GM10847 (cell line): ENCODE data around the gene LACC1.

Experiments used
- POLR2A ChIP-seq: IDR thresholded peaks from 2 replicates; pipeline ENCODE4 v1.6.1; 2011; ENCODE audit not compliant: insufficient read length; ENCODE audit errors: extremely low read depth

Gene LACC1

DNA sequence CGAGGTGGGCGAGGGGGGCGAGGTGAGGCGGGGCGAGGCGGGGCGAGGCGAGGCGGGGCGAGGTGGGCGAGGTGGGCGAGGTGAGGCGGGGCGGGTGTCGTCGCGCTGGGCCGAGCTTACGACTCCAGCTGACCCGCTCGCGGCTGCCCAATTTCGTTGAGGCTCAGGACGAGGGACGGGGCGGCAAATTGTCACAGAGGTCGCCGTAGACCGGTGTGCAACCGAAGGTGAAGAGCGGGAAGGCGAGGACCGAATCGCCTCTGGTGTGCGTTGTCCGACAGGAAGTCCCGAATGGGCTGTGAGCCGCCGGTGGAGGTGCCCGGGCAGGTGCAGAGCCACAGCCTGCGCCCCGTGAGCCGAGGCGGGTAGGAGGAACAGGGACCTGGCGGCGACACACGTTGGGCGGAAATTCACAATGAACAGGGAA is at the start of gene LACC1:
TSS of gene LACC1 (plus strand) at position 150 of the 427 bp plus-strand sequence. CDS start 1,082 bp downstream, outside the sequence.
- TF ChIP-seq POLR2A: no peak

DNA sequence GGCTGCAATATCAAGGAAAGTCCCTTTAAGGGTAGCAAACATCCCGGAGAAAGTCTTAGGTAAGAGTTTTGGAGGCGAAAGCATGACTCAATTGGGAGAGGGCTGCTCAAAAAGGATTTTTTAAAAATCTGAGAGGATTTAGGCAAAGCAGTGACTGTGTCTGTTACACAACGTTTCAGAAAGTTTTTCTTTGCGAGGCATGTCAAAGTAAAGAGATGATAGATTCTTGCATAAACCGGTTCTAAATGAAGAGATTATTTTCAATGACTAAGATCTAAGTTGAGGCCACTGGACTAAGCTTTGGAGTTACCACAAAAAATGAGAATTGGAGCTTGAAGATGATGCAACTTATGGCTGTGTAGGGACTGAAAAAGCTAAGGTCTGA is 49.2 kb upstream of the LACC1 start:
- TF ChIP-seq POLR2A: no peak

DNA sequence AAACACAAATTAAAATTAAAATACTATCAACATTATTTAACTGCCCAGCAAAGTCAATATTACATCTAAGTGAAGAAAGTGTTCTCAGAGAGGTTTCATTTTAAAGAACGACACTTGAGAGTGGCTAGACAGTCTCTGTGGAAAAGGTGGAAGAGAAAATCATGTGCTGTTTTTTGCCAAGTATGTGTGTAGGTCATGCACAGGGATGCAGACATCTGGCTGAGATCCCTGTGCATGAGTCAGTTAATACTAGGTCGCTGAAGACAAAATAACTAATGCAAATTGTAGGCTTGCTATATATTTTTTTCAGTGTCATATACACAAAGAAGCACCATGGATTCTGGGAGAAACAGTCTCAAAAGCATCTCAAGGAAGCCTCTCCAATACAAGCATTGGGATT is 48.6 kb upstream of the LACC1 start:
- no peak for TF ChIP-seq POLR2A

DNA sequence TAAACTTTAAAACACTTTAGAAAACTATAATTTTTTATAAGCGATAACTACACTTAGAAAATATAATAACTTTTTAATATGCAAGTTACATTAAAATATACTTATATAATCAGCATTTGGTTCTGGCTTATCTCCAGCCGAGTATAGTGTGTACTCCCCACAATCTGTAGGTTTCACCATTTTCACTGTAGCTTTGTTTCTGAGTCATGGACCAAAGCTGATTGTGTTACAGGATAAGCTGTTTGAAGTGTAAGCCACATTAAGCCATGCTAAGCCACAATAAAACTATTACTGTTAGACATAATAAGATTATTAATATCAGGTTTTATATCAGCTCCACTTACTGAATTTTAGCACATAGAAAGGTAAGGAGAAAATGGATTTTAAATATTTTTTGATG is 44.0 kb upstream of the LACC1 start:
- TF ChIP-seq POLR2A: no peak

DNA sequence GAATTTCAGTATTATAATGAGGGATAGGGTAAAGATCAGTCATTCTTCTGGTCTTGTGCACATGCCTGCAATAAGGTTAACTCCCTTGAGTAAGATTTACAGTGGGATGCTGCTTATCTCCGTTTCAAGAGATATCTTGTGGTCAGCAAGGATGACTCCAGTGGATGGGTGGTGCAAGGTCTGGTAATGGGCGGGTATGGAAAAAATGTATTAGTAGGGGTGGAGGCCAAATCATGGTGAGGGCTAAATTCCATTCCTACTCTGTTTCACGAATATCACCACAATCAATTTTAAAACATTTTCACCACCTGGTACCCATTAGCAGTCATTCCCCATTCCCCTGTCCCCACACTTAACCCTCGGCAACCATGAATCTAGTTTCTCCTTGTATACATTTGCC is 40.8 kb upstream of the LACC1 start:
- TF ChIP-seq POLR2A: no peak

DNA sequence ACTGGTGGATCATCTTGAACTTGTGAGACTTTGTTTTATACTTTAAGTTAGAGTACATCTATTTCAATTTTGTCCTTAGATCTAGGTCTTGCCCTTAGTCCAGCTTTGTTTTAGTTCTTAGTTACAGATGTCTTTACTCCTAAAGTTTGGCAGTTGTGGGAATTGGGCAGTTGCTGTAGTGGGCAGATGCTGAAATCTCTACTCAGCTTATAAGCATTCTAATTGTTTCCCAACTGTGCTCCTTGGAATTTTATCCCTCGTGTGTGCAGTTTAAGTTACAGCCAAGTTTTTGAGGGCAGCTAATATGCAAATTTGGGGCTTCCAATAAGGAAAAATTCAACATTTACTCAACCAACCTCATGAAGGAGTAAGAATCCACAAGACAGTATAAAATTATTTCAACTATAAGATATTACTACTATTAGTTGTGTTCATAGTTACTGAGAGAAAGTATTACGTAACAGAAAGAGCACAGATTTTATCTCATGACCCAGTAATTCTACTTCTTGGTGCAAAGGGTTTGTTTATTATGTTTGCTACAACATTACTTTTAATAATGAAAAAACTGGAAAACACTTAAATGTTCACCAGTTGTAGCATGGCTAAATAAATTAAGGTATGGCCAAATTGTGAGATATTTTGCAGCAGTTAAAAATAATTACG is 33.1 kb upstream of the LACC1 start:
- no peak for TF ChIP-seq POLR2A

DNA sequence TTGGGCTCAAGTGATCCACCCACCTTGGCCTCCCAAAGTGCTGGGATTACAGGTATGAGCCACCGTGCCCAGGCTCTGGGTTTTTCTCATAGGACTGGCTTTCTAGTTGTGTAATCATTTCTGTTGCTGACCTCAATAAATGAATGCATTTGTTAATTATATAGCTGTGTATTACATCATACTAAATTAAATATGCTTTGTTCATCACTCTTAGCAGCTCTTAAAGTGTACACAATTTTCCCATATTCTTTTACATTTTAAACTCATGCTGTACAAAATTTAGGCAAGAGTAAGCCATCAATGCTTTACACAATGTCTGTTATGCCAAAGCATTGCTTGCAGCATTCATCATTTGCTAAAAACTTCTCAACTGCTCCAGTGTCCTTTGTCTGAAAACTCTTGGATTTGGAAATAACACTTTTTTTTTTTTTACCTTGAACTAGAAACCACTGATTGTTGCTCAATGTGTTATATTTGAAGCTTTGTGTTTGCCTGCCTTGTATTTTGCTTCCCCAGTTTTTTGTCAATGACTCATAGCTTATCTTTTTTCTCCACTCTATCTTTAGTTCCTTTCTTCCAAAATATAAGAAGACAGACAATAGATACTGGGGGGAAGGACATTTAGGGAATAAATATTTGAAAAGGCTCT is 31.6 kb upstream of the LACC1 start:
- TF ChIP-seq POLR2A: no peak

DNA sequence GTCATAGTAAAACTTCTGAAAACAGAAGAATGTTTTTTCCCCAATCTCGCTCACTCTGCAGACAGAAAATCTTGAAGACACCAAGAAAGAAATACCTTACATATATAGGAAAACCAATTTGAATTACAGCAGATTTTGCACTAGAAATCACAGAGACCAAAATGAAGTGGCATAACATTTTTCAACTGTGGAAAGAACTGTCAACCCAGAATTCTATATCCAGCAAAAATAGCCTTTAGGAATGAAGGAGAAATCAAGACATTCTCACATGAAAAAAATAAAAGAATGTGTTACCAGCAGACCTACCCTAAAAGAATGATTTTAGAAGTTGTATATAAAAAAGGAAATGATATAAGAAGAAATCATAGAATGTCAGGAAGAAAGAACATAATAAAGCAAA is 28.8 kb upstream of the LACC1 start:
- no peak for TF ChIP-seq POLR2A

DNA sequence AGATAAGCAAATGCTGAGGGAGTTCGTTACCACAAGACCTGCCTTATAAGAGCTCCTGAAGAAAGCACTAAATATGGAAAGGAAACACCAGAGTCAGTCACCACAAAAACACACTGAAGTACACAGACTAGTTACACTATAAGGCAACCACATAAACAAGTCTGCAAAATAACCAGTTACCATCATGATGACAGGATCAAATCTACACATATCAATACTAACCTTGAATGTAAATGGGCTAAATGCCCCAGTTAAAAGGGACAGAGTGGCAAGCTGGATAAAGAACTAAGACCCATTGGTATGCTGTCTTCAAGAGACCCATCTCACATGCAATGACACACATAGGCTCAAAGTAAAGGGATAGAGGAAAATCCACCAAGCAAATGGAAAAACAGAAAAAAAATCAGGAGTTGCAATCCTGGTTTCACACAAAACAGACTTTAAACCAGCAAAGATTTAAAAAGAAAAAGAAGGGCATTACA is 26.7 kb upstream of the LACC1 start:
- no peak for TF ChIP-seq POLR2A

DNA sequence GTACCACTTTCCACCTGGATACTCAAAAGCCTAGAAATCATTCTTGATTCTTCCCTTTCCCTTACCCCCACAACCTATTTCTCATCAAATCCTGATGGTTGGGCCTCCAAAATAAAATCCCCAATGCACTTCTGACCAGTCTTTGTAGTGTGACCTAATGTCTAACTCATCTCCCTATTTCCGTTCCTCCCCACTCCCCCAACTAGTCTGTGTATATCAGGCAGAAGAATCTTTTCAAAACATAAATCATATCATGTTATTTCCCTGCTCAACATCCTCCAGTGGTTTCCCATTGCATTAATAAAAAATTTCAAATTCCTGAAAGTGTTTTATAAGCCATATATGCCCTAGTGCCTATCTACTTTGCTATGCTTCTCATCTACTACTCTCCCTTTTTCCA is 17.8 kb upstream of the LACC1 start:
- TF ChIP-seq POLR2A: no peak

DNA sequence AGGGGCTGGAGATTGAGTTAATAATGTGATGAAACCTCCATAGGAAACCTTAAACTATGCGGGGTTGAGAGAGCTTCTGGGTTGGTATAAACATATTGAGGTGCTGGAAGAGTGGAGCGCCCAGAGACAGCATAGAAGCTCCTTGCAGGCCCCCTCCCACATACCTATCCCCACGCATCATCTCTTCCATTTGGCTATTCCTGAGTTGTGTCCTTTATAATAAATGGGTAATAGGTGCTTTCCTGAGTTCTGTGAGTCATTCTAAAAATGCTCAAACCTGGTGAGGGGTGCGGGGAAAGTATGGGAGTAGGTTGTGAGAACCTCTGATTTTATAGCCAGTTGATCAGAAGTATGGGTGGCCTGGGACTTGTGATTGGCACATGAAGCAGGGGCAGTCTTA is 14.8 kb upstream of the LACC1 start:
- TF ChIP-seq POLR2A: no peak

DNA sequence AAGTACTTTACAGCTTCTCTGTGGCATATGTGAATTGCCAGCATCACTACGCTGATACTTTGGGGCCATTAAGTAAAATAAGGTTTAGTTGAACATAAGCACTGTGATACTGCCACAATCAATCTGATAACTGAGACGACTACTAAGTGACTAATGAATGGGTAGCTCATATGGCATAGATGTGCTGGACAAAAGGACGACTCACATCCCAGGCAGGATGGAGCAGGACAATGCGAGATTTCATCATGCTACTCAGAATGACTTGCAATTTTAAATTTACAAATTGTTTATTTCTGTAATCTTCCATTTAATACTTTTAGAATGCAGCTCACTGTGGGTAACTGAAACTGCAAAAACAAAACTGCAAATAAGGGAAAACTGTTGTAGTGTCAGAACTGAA is 13.8 kb upstream of the LACC1 start:
- TF ChIP-seq POLR2A: no peak

DNA sequence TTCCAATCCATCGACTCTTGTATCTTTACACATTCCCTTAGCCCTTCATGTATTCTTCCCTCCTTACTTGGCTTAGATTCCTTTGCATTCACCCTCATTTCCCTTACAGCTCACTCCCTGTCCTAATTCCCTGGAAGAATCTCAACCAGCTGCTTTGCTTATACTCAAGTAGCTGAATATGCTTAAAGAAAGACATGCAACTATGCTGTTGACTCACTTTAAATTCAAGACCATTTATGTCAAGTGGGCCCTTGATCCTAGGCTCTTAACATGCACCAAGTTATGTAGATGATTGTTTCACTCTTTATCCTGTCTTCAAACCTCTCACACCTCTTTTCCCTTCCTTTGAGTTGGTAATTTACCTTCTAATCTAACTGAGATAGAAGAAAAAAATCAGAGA is 7.5 kb upstream of the LACC1 start:
- no peak for TF ChIP-seq POLR2A

DNA sequence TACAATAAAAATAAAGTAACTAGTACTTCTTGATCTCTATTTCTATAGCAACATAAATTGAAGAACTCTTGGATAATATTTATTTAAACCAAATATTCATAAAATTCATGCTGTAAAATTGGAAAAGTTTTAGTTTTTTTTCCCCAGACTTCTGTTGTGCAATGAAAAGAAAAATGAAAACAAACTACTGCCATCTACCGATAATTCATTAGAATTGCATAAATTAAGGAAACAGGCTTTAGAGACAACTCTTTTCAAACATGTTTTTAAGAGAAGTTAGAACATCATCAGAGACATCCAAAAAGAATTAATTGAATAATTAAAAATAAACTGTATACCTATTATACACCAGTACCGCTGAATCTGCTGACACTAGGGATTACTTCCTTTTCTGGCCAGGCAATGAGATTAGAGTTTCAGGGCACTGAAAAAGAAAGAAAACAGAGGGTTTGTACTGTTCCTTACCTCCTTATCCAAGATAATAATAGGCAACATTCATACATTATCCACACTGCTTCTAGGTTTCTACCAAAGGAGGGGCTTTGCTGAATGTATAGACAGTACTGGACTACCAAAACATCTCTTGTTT is 5.1 kb upstream of the LACC1 start:
- no peak for TF ChIP-seq POLR2A

DNA sequence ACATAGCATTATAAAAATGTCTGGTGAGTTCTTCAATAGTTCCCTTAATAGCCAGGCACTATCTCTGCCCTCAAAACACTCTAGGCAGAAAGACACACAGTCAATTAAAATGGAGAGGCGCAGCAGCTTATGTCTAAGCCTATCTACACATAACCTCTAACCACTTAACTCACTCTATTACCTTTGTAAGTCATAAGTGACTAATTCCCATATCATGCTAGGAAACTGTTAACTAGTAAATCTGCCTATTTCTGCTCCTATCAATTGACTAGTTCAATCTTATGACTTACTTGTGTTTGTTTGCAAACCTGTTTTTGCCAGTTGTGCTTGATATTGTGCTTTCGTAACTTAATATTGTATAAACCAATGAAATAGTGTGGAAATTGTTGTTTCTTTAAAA is 3.3 kb upstream of the LACC1 start:
- no peak for TF ChIP-seq POLR2A

DNA sequence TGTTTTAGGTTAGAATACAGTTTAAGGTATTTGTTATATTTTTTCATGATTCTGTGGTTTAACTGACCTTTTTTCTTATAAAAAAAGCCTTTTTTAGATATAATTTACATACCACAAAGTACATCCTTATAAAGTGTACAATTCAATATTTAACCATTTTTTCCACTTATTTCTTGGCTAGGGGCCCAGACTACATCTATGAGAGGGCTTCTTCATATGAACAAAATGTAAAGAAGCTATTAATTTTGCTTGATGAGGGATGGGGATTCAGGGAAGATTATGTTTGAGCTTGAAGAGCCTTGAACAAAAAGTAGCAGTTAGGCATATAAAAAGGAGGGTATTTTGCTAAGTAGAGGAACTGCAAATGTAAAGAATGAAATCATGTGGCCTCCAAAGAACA is 2.4 kb upstream of the LACC1 start:
- TF ChIP-seq POLR2A: no peak
